ENCODE data around the gene FGFR3. TPM values are rescaled to one million over a fixed set of nuclear protein-coding genes. Genes with fewer than 3 reads are reported as not detected.
"Not testable (repeated sequence)": the region's sequence is repeated elsewhere in the genome, so short reads cannot be mapped to it uniquely, and the experiment has no call there.

FGFR3 gene
- total RNA-seq, 1 donor from 2014 or later, result 5.4 TPM

DNA sequence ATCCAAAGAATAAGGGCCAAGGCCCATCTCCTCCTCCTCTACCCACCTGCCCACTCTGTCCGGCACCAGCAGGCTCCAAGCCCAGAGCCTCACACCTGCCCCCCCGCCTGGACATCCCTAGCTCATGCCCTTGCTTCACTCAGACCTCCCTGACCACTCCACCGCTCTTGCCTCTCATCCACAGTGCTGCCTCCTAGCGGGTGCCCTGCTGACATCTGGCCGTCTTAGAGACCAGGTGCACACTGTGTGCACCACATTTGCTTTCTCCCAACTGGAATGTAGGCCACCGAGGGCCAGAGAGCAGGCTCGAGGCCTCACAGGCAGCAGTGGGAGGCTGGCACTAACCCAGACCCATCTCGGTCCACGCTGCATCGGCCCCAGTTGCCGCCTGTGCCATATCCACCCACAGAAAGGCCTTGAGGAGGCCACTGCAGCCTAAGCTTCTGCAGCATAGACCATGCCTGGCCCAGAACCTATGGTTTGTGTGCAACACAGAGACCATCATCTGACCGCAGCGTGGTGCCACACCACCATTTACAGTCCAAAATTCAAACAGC is 49.3 kb downstream of the FGFR3 start:
- DNase-seq (ENCODE audit: low spot score) (no peak), ATAC-seq (peak; percentile 44)
- intact Hi-C loops (cut with DNase I), result no loop called here

DNA sequence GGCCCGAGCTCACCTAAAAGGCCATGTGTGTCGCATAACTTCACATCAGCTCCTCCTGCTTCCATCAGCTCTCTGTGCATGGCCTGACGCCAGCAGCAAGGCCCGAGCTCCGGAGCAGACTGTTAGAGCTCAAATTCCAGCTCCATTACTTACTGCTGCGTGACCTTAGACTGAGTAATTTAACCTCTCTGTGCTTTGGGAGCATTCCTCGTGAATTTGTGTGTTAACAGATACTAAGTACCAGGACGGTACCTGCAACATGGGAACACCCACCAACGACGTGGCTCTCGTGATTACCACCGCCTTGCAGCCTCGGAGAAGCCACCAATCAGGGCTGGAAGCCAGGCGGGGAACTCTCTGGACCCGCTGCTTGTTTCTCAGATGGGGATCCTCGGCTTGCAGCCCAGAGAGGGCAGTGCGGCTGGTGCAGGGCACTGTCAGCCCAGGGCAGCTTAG is 49.9 kb downstream of the FGFR3 start:
- intact Hi-C loops (cut with DNase I), result no loop called here
- ATAC-seq (peak; percentile 80), DNase-seq (ENCODE audit: low spot score) (no peak)

DNA sequence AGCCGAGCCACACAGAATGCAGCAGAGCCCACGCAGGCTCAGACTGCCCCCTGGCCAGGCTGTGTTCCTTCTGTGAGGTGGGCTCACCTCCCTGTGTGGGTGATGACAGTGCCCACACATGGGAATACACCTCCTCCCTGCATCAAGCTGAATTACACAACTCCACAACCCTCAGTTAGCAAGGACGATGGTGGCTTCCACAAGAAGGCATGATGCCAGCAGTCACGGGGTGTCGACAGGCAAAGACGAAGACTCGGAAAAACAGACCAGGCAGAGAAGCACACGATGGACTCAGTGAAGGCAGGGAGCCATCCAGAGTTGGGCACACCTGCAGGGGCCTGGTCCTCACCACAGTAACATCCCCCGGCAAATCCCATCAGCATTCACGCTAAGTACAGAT is 50.8 kb downstream of the FGFR3 start:
- intact Hi-C loops (cut with DNase I), result no loop called here
- ATAC-seq (peak; percentile 69), DNase-seq (ENCODE audit: low spot score) (no peak)

DNA sequence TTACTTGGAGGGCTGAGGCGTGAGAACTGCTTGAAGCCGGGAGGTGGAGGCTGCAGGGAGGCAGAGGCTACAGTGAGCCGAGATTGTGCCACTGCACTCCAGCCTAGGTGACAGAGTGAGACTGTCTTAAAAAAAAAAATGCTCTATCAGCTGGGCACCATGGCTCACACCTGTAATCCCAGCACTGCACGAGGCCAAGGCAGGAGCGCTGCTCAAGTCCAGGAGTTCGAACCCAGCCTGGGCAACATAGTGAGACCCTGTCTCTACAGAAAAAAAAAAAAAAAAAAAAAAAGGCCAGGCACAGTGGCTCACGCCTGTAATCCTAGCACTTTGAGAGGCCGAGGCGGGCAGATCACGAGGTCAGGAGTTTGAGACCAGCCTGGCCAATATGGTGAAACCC is 51.5 kb downstream of the FGFR3 start:
- ATAC-seq; DNase-seq (ENCODE audit: low spot score); intact Hi-C loops (cut with DNase I): not testable (repeated sequence)

DNA sequence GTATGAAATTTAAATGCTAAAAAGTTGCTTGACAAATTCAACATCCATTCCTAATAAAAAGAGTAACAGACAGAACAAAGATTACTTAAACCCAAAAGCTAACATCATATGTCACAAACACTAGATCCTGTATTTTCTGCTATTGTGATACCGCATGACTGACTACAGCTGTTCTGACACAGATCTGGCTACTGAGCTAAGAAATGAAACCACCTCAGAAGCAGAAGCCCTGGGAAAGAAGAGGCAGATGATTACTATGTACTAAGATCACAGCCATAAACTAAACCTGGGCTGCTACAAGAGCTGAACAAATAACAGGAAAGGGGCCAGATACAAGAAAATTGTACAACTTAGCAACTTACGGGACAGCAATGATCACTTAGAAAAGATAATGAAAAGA is 53.5 kb downstream of the FGFR3 start:
- no peak for ATAC-seq
- no peak for DNase-seq (ENCODE audit: low spot score)
- intact Hi-C loops (cut with DNase I), result no loop called here

DNA sequence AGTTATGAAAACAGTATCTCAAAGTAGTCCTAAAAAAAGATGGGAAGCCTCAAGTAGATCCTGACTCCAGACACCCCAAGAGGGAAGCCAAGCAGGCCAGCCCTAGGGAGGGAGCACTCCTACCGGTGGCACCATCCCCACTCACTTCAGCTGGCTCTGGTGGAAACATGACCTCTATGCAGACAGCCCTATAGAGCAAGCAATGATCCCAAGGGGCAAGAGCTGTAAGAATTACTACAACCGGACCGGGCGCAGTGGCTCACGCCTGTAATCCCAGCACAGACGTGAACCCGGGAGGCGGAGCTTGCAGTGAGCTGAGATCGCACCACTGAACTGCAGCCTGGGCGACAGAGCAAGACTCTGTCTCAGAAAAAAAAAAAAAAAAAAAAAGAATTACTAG is 57.2 kb downstream of the FGFR3 start:
- ATAC-seq, result peak; percentile 38
- intact Hi-C loops (cut with DNase I), result no loop called here
- DNase-seq (ENCODE audit: low spot score), result no peak

DNA sequence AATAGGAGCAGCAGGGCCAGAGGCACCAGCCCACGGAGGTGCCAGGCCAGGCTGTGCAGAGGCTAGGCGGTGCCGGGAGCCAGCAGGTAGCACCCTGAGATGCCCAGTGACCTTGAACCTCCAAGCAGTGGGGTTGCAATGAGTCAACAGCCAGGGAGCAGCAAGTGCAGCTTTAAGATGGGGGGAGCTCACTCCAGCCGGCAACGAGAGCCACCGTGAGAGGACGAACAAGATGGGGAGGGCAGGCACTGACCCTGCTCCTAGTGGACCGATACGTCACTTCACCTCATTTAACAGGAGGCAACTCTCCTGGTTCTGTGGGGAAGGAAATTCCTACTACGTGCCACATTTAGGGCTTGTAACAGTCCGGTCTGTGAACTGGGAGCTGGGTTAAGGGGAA is 58.1 kb downstream of the FGFR3 start:
- intact Hi-C loops (cut with DNase I), result no loop called here
- no peak for ATAC-seq

DNA sequence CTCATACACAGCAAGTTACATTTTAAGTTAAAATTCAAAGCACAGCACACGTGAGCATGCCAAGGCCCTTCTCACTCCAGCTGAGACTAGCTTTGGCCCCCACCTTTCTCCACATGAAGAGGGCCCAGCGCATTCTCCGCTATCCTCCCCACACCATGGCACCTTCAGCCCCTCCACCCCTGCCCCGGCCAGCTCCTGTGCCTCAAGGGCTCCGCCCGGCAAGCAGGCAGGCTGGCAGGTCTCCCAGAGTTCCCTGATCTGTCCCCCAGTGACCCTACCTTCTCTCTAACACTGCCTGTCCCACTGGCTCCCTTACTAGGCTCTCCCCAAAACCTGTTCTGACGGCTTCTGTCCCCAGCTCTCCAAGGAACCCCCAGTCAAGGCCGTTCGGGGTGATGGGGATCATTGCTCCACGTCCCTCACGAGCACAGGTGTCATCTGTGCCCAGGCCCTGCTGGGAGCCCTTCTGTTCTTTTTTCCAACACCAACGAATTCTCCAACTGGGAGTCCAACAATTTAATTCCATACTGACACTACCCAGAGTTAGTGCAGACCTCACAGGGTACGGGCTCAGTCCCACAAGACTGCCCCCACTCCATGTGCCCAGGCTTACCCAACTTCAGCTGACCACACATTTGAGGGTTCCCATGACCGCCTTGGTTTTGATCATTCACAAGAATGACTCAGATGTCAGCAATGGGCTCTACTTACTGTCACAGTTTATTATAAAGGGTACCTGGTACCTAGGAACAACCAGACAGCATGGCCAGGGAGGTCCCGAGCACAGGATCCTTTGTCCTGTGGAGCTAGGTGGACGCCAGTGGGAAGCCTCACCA is 58.7 kb downstream of the FGFR3 start:
- intact Hi-C loops (cut with DNase I), result no loop called here
- DNase-seq (ENCODE audit: low spot score) (no peak), ATAC-seq (no peak)

More for the DNA sequence above, 58.1 kb downstream of the FGFR3 start:
- DNase-seq (ENCODE audit: low spot score), result no peak

DNA sequence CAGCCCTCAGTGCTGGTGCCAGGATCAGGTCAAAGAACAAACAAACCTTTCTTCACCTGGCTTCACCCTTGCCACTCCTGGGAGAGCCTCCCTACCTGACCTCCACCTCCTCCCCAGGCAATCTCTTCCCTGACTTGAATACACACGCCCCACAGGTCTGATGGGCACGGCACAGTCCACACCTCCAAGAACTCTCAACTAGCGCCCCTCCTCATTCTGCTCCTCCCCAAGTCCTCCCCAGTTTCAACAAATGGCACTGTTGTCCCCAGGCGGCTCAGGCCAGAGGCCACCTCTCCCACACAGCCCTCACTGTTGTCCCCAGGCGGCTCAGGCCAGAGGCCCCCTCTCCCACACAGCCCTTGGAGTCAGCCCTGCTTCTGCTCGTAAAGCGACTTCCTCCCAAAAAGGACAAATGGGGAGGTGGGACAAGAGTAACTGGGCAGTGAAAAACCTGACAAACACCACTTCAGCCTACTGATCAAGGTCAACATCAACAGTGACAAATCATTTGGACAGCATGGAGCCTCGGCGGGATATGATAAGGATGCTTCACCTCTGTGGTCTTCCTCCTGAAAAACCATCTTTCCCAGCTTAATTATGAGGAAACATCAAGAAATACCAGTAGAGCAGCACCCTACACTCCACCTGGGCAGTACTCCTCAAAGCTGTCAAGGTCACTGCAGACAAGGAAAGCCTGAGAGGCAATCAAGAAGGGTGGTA is 60.0 kb downstream of the FGFR3 start:
- DNase-seq (ENCODE audit: low spot score), result no peak
- no peak for ATAC-seq
- intact Hi-C loops (cut with DNase I), result no loop called here

DNA sequence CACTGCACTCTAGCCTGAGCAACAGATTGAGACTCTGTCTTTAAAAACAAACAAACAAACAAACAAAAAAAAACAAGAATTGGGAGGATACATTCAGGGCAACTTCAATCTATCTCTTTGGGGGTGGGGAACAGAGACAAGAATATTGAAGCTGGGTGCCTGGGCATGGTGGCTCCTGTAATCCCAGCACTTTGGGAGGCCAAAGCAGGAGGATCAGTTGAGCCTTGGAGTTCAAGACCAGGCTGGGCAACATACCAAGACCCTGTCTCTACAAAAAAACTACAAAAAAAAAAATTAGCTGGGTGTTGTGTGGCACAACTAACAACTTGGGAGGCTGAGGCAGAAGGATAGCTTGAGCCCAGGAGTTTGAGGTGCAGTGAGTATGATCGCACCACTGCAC is 61.7 kb downstream of the FGFR3 start:
- intact Hi-C loops (cut with DNase I), result no loop called here
- no peak for ATAC-seq
- DNase-seq (ENCODE audit: low spot score), result no peak

DNA sequence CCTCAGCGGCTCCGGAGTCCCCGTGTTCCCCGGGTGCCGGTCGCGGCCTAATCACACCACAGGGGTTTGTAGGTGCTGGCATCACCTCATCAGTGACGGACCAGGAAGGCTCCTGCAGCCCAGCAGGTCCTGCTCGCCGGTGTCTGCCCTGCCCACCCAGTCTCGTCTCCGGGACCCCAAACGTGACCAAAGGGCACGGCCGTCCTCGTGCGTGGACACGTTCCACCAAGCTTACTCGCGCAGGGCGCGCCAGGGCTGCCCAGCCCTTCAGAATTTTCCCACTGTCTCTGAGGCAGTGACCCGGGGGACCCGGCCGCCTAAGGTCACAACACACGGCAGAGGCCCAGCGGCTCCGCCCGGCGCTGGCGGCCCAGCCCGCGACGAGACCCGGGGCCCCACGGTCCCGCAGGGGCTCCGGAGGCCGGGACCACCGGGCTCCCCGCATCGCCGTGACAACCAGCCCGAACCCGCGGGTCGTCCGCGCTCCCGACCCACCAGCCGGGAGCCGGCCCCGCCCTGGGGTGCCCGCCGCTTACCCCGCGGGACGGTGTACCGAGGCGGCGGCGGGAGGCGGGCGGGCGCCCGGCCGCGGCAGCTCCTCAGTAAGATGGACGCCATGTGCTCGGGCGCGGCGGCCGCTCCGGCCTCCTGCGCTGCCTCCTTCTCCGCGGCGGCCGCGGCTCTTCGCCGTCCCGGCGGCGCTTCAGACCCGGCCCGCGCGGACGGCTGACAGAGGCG is 62.4 kb downstream of the FGFR3 start:
- intact Hi-C loops (cut with DNase I), result no loop called here
- no peak for ATAC-seq
- DNase-seq (ENCODE audit: low spot score), result no peak

DNA sequence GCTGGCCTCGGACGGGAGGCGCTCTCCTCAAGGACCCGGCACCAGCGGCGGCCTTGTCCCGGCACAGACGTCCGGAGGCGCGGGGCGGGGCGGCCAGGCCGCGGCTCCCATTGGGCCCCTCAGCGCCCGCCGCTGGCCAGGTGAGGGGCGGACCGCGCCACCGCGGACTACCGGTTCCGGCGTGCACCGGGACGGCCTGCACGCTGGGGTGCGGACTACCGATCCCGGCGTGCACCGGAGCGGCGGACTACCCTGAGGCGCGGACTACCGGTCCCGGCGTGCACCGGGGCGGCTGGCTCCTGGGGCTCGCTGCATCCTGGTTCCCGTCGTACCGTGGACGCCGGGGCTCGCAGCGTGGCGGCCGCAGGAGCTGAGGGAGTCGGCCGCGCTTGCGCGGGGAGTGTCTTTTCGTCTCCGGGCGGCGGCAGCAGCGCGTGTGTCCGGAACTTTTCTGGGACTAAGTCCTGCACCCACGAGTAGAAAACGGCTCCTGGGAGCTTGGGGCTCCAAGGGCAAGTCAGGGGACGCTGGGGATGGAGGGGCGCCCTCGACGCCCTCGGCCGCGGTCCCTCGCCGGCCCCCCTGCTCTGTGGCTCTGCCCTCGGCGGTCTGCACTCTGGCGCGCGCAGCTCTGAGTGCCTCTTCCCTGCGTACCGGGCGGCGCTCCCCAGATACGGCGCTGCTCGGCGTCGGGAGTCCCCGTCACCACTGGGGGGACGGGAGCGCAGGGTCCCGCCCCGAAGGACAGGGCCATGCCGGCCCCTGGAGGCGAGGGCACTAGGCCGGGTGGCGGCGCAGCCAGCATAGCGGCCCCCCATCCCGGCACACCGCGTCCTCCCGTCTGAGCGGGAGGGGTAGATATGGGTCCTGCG is 63.2 kb downstream of the FGFR3 start, which contains the start of gene LETM1:
Gene LETM1, minus strand, starts transcription at position 86 of the 872 bp plus-strand sequence. CDS start 206 bp downstream, outside the sequence.
- intact Hi-C loops (cut with DNase I), result no loop called here
- DNase-seq (ENCODE audit: low spot score) (peak; percentile 96), ATAC-seq (peak; percentile 98)

DNA sequence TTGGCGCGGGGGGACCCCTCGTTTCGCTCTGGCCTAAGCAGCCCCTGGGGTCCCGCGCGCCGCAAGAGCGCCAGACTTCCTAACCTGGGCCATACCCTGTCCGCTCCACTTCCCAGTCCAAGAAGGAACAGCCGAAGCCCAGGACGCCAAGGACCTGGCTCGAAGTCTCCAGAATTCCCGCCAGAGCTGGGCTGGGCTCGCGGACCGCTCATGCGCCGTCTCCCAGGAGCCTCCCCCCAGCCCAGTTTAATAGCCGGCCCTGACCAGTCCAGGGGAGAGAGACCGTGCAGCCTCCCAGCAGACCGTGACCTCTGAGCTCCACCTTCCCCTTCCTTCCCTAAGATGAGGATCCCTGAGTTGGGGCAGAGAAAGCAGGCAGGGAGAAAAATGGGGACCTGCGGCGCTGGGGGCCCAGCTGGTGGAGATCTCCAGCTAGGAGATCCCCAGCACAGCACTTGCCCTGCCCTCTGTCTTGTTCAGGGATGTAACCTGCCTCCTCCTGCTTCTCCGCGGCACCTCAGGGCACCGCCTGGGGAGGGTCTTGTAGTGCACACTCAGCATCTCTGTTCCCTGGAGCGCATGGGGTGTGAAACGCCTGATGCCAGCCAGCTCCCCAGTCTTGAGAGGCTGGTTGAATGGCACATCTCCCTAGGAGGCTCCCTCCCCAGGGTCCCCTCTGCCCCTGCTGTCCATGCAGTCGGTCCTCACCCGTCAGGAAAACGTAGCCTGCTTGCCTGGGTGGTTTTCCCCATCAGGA is 64.0 kb downstream of the FGFR3 start:
- intact Hi-C loops (cut with DNase I), result no loop called here
- ATAC-seq, result peak; percentile 40
- peak; percentile 74 for DNase-seq (ENCODE audit: low spot score)

DNA sequence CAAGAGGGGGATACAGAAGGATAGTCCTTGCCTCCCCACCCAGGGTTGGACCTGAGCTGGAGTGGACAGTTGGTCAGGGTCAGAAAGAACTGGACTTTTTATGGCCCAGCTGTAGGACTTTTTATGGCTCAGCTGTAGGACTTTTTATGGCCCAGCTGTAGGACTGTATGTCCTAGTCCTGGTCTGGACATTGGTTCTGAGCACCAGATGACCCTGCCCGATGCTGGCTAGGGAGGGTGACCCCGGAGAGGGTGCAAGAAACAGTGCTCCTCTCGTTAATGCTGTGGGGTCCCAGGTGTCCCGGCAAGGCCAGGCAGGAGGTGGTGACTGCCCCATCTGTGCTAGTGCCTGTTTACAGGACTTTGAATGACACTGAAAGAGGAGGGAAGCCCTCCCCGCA is 64.8 kb downstream of the FGFR3 start:
- no peak for DNase-seq (ENCODE audit: low spot score)
- no peak for ATAC-seq
- intact Hi-C loops (cut with DNase I), result no loop called here

Data from sciatic nerve (tissue), 2 donors.